GM21515 (cell line): ENCODE measurements around the gene GK2.

Experiments
- ATAC-seq: cut with Tn5 transposase; IDR thresholded peaks from one replicate; pipeline ENCODE4 v1.9.1; 2021; ENCODE audit not compliant: unreplicated experiment

GK2 gene

DNA sequence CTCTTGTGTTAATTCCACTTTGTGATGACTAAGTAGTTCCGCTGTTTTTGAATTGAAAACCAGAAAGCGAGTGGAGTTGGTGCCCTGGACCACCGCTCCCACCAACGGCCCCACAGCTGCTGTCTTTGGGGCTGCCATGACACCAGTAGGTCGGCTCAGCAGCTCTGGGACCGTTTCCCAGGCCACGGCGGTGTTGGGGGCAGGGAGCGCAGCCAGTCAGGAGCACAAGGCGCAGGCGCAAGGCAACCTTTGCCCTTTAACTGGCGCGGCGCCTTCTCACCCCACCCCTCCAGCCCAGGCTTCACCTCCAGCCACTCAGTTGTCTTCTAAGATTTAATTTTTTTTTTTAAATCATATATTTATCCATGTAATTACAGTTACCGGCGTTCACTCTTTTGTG lies at the start of gene GK2:
Gene GK2 (minus strand): TSS at position 166 of the 400 bp plus-strand sequence. CDS start 28 bp downstream, at position 138.
- ATAC-seq, result no peak

DNA sequence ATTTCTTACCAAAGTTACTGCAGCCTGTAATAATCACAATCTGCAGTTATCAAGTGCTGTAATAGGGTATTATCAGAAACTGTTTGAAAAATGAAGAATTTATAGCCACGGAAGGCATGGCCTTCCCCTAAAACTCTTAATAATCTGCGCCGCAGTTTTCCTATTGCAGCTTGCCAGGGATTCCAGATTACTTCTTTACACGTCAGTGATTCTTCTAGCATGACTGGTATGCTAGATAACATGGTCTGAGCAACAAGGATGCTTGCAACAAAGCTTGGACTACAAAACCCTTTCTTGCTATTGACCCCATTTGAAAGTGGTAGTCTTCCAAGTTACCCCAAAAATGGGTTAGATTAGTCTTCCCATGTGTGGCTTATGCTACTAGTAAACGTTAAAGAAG lies 47.2 kb upstream of the GK2 start:
- ATAC-seq, result no peak

DNA sequence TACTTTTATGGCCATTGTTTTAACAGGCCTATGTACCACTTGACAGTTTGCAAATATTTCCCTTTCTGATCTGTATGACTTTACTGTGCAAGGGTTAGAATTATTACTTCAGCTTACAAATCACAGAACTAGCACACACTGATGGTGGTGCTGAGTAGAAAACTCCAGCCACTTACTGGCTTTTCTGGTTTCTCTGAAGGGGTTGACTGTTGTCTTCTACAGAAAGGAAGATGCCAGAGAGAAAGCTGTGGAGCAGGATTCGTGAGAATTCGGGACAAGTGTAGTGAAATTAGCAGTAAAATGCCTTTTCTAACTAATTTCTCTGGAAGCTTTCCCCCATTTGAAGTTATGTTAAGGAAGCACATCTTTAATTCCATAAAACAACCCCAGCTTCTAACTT lies 46.6 kb upstream of the GK2 start:
- ATAC-seq, result no peak

DNA sequence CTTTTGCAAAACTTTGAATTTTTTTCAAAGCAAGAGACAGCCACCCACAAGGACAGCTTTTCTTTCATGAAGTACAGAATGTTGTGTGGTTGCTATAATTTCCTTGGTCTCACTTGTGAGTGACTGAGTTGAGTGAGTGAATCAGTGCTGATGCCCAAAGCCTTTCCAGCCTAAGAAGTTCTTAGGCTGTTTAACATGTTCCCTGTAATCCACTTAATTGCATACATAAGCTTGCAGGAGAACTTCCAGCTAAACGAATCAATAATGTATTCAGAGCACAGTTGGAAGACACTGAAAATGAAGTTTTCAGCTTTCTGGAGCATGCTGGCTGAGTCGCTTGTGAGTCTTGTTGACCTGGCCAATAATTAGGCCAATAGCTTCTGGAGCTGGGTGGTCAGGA lies 42.0 kb upstream of the GK2 start:
- no peak for ATAC-seq

DNA sequence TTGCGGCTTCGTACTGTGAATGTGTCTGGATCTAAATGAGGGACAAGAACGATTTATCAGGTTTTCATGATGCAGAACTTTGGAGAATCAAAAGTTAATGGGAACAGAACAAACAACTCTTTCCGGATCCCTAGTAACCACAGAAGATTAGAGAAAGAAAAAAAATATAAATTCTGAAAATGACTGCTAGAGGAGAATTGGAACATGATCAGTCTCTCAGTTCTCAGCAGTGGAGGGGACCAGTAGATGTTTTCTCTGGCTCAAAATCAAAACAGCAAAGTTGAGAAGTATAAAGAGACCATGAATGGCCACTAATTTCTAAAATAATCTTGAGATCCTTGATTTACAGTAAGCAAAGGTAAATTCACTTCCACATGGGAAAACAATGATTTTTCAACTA lies 38.1 kb upstream of the GK2 start:
- no peak for ATAC-seq

DNA sequence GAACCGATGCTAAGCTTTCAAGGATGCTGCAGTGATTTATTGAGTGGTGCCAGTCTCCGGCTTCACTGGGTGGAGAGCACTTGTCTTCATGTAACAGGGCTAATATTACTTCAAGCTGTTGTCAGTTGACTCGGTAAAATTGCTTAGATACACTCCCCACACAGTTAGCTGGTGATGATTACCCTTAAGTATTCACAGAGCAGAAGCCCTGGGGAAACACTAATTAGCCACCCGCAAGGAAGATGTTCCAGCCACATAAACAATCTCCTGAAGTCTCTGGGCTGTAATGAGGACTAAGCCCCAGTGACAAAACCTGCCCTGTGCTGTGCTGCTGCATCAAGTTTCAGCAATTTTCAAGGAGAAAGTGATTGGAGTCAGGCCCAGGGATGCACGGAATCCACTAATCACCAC lies 37.3 kb upstream of the GK2 start:
- no peak for ATAC-seq

DNA sequence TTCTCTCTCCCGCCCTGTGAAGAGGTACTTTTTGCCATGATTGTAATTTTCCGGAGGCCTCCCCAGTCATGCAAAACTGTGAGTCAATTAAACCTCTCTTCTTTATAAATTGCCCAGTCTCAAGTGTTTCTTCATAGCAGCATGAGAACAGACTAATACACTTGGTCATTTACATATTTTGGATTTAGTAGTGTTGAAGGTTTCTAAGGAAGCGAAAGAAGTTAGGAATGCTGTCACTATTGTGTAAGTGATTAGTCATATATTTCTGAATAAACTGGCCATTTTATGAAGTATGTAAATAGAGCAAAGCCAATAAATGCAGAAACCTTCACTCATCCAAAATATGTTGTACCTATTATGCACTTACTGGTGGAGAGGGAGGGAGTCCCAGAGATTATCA lies 34.4 kb upstream of the GK2 start:
- no peak for ATAC-seq

DNA sequence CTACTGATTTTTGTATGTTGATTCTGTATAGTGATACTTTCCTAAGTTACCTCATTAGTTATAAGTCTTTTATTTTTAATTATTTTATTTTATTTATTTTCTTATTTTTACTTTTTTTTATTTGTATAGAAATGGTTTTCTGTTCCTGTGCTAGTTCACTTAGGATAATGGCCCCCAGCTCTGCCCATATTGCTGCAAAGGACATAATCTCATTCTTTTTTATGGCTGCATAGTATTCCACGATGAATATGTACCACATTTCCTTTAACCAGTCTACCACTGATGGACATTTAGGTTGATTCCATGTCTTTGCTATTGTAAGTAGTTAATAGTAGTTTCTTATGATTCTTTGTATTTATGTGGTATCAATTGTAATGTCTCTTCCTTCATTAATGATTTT lies 31.5 kb upstream of the GK2 start:
- ATAC-seq, result no peak

DNA sequence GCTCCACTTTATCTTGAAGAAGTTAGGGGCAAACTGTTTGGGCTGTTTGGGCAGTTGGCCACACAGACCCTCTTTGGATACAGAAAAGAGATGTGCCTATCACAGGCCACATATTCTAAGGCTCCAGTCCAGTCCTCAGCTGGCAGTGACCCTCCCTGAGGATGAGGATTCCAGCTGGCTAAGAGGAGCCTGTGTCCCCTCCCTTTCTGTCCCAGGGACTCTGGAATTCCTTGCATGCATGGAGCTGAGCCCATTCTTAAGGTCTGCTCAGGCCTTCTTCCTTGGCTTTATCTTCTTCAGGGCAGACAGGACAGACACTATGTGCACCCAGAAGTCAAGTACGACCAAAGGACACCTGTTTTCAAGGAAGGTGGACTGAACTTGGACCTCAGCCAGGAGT lies 23.8 kb upstream of the GK2 start:
- ATAC-seq, result no peak

DNA sequence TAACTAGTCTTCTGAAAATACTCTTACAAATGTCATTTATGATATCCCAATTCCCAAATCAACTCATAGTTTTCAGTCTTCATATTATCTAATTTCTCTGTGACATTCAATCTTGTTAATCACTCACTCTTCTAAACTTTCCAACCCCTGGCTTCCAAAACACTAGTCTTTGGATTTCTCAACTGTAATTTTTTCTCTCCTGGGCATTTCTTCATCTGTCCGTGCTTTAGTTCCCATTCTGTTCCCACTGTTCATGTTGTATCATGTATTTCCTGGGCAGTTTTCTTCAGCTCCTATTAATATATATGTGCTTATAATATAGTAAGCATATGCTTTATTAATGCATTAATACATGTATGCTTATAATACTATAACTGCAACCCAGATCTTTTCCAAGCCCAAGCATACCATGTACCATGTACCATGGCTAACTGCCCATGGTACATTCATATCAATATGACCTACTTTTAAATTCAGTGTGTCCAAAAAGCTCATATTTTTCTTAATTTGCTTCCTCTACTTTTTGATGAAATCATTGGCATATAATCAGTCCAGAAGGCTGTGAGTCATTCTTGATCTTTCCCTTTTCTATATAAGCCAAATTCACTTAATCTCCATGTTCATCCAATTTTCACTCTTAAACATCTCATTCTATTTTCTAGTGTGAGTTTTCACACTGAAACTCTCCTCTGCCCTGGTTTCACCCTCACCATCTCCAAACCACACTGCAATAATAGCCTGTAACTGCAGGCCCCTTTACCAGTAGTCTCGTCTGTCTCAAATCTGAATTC lies 21.3 kb upstream of the GK2 start:
- no peak for ATAC-seq

DNA sequence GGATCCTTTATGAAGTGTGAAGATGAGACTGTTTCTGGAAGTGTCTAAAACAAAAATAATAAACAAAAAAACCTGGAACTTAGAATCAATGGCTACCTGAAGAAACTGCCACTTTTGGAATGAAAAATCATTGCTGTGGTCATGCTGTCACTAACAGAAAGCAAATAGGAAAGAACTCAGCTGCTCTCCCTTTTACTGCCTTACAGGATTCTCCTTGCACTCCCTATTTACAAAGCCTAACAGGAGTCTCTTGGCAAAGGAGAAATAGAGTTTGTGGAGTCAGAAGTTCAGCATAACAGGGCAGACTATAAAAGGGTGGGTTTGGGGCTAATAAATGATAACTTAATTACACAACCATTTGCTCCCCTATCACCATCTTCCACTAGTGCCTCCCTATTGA lies 19.0 kb upstream of the GK2 start:
- no peak for ATAC-seq

DNA sequence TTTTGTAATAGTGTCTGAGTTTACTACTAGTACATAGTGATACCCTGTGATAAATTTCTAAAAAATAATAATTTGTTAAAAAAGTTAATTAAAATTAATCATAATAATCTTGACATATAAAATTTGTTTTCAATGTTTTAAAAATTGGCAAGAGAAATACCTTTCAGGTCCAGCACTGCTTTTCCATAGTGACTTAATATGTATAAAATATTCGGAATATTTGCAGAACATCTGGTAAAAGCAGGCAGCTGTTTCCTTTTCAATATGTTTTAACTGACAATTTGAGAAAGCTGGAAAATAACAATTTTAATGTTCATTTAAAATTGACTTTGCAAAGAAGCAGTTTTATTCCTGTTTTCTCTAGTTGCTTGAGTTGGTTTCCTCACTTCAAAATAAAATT lies 17.6 kb upstream of the GK2 start:
- ATAC-seq, result no peak

DNA sequence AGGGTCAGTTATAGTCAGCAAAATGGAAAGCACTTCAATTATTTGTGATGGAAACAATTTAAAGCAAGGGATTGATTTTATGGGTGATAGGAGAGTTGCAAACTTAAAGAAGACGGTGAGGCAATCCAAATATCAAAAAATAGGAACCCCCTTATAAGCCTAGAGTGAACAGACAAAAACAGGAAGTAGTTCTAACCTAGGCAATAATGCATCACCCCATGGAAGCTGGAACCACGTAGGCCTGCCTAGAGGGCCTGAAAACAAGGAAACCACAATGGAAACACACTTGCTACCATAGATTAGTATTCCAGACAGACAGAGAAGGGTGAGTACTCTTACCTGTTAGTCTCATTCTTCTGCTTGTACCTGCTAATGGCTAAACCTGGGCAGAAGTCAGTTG lies 13.5 kb upstream of the GK2 start:
- no peak for ATAC-seq

DNA sequence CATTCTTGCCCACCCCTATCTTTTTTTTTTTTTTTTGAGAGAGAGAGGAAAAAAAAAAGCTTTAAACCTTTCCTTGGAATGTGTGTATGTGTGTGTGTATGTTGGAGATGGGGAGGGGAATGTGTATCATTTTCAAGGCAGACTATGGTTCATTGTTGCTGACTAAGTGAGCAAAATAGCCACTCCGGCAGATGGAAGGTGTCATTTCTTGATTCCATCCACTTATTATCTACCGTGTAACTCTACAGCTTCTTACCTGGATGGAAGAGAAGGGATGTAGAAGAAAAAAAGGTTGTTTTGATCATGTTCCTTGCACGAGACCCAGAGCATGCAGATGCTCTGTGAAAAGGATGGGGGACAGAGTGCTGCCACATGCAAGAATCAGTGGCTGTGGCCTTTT lies 5.9 kb upstream of the GK2 start:
- ATAC-seq, result no peak

DNA sequence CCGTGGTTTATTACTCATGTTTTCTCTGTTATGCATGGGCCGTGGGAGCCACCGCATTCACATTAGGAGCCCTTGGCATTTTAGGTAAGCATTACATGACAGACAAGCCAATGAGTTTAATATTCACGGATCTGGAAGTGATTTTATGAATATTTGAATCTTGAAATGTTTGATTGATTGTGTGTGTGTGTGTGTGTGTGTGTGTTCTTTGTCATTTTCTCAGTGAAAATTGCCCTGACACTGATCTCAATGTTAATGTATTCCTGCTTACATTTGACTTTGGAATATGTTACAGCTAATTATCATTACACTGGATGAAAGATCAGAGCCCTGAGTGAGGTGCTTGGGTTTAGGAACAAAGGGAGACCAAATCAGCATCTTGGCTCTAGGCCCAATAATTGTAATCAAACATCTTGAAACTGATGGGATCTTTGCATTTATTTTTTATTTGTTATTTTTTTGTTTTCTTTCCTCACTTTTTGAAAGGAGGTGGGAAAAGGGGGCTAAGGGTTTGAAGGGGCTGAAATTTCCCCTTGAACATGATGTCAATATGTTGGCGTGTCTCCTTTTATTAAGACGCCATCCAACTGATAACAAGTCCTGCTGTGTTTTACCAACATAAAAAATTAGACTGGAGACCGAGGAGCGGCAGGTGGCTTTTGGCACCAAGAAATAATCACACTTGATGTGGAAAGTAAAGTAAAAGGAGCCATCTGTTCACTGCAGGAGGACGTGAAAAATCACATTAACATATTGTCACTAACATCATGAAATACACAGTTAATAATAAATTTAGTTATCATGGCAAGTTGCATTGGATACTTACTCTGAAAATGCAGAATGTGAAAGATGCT lies 5.2 kb upstream of the GK2 start:
- ATAC-seq, result no peak

DNA sequence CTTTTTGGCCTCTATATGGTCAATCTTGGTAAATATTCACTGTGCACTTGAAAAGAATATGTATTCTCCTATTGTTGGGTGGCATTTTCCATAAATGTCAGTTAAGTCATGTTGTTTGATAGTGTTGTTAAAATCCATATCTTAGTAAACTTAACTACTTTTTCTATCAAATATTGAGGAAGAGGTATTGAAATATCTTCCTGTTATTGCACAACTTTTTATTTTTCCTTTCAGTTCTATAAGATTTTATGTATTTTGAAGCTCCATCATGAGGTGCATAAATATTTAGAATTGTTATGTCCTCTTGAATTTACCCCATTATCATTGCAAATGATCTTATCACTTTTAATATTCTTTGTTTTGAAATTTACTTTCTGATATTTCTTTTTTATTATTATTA lies 3.4 kb downstream of the GK2 start:
- no peak for ATAC-seq

DNA sequence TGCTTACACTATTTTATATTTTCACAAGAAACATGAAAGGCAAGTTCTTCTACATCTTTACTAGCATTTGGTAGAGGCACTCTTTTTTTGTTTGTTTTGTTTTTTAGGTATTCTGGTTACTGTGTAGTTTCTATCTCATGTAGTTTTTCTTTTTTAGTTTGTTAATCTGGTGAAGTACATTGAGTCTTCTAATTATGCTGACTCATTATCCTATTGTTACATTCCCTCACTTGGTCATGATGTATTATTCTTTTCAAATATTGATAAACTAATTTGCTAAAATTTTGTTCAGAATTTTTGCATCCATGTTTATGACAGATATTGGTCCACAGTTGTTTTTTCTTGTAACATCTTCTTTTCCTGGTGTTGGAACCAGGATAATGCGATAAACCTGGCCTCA lies 4.7 kb downstream of the GK2 start:
- no peak for ATAC-seq

DNA sequence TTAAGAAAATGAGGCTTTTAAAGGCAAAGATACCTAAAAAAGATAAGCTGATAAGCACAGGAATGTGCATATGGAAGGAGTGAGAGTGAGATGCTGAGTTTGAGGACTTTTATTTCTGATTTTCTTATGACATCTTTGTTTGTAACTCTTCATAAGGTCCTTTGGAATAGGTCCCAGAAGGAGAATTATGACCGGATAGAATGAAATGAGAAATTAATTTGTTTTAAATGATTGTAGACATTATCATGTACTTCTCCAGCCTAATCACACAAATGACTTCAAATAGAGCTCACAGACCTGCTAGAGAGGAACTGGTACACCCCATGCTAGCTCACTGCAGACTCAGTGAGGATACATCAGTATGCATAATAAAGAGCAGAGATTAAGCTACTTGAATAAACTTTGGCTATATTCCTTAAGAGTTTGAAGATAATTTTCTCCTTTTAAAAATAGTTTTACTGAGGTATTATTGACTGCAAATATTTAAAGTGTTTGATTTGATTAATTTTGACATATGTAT lies 5.6 kb downstream of the GK2 start:
- ATAC-seq, result no peak

DNA sequence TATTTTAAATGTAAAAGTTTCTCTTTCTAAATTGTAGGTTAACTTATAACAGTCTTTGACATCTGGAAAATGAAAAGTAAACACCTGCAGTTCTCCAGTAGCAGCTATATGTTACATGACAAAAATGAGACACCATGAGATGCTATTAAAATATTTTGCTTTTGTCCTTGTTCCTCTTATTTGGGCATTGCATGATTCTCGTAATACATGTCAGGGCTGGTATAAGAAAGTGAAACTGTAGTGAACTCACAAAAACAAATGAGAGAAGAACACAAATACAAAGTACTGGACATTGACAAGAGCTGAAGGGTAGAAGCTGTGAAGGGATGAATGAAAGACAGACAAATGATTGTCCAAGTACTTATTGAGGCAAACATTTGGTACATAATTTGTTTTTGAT lies 9.0 kb downstream of the GK2 start:
- no peak for ATAC-seq

DNA sequence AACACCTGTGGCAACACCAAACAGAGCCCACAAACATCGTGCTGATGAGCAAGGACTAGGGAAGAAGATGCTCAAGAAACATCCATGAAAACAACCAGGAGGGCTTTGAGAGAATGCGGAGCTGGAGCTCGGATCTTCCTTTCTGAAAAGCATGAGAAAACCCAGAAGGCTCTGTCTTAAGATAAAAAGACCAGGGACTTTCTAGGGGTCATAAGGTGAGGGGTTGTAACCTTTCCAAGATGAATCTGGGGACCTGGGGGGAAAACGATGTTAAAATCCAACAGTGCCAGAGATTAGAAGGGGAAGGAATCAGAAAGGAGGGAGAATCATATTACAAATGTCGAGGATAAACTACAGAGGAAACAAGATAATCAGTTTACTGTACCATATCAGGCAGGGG lies 10.1 kb downstream of the GK2 start:
- ATAC-seq, result no peak

DNA sequence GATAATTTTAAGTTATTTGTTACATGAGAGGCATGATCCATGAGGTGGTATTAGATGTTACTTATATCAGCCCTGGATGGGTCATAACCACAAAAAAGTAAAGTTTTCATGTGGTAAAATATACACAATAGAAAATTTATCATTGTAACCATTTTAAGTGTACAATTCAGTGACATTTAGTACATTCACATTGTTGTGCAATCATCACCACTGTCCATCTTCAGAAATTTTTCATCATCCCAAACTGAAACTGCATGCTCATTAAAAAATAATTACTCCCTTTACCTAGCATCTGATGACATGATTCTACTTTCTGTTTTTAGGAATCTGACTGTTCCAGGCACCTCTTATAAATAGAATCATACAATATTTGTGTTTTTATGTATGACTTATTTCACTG lies 11.2 kb downstream of the GK2 start:
- no peak for ATAC-seq

DNA sequence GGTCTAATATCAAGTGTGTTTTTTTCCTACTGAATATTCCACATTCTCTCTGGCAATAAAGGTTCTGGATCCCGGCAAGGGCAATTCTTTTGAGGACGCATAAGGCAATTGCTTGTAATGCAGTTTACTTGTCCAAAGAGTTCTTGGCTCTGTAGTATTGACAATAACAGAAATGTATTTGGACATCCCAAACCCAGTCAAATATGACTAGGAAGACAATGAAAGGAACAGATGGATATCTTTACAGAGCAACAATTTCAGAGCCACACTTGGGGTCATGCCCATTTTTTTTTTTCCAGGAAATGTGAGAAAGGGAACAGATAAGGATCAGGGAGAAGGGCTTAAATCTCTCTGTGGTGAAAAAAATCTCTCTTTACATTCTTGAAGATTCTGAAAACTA lies 12.2 kb downstream of the GK2 start:
- ATAC-seq, result no peak
